GM21825 (cell line): Measurements from ENCODE around the gene MSS51.
"Not testable (repeated sequence)": the region's sequence is repeated elsewhere in the genome, so short reads cannot be mapped to it uniquely, and the experiment has no call there.

Experiments
- ATAC-seq: cut with Tn5 transposase; IDR thresholded peaks from one replicate; pipeline ENCODE4 v1.9.1; 2021; ENCODE audit warnings: mild to moderate bottlenecking, moderate library complexity; ENCODE audit not compliant: unreplicated experiment

Gene MSS51

DNA sequence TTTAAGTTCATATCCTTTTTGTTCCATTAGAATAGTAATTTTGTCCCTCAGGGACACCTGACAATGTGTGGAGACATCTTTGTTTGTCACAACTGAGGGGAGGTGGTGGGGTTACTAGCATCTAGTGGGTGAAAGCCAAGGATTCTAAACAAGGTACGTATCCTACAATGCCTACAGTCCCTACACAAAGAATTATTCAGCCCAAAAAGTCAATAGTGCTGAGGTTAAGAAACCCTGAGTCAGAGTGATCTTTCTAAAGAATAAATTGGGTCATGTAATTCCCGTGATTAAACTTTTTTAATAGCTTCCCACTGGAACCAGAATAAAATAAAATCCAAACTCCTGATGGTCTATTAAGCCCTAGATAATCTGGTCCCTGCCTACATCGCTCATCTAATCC is 16.8 kb downstream of the MSS51 start:
- no peak for ATAC-seq

DNA sequence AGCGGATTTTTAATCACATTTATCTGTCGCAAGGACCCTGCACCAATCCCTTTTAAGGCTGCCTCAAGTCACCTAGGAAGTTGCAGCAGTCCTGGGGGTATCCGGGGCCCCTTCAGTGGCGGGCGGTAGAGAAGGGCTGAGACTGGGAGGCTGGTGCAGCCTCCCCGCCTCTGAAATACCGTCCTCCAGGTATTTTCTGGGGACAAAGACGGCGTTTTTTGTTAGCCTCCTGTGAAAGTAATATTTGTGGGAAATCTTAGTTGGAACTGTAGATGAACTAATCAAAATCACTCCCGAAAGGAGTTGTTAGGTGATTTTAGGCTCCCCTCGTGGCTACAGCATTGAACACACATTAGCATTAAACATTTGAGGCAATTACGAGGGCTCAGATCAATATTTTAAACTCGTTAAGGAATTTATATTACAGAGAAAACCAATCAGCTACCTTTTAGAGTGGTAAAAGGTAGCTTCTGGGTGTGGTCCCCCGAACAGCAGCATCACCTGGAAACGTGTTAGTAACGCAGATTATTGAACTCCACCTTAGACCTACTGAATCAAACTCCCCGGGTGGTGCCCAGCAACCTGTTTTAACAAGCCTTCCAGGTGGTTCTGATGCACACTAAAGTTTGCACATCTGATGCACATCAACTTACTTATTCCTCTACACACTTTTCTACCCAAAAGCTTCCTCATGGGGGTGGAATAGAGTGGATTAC is 19.0 kb downstream of the MSS51 start:
- peak; percentile 1 for ATAC-seq

DNA sequence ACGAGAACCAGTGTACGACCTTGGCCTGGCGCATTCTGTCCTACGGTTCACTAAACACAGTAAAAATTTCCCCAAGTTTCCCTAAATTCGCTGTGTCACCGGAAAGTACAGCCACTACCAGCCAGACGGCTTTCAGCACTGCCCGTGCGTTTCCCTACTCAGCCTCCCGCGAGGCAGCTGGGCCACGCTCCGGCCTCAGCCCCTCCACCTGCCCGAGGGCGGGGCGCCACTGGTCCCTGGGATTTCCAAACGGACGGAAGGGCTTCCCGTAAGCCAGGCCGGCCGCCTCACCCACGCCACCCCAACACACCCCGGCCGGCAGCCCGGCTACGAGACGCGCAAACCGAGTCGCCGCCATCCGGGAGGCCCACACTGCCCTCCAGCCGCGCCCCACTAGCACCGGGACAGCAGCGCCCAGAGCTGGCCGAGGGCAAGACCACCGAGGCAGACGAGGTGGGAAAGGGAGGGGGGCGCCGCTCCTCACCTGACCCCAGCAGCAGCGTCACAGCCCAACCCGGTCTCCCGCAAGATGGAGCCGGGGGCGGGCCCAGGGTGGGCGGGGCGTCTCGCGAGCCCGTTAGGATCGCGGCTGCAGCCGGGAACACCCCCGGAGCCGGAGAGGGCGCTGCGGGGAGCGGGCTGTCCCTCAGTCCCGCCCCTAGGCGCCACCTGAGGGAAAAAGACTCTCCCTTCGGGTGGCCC is 19.7 kb downstream of the MSS51 start, which contains the start of gene ANXA7:
ANXA7 (minus strand) TSS at position 531 of the 702 bp plus-strand sequence. CDS start 13,202 bp downstream, outside the sequence.
- peak; percentile 94 for ATAC-seq

DNA sequence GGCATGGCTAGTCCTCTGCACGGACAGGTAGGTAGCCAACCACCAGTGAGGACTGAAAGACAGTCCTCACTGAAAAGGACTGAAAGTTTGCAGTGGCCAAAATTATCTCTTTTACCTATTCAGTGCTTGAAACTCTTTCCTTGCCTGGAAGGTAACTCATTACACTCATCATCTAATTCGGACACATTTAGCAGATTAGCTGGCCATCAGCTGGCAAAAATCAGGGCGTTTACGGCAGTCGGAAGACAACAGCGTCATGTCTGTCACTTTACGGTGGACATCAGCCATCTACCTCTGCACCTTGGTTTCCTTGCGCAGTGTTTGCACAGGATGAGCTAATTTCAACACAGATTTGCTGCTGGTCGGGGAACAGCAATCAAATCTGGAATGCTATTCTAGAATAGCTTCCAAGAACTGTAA is 20.2 kb downstream of the MSS51 start:
- ATAC-seq = peak; percentile 19

DNA sequence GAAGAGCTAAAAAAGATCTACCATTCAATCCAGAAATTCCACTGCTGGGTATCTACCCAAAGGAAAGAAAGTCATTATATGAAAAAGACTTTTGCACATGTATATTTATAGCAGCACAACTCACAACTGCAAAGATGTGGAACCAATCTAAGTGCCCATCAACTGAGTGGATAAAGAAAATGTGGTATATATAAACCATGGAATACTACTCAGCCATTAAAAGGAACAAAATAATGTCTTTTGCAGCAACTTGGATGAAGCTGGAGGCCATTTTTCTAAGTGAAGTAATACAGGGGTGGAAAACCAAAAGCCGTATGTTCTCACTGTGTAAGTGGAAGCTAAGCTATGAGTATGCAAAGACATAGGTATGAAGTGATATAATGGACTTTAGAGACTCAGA is 22.5 kb downstream of the MSS51 start:
- ATAC-seq = no peak

DNA sequence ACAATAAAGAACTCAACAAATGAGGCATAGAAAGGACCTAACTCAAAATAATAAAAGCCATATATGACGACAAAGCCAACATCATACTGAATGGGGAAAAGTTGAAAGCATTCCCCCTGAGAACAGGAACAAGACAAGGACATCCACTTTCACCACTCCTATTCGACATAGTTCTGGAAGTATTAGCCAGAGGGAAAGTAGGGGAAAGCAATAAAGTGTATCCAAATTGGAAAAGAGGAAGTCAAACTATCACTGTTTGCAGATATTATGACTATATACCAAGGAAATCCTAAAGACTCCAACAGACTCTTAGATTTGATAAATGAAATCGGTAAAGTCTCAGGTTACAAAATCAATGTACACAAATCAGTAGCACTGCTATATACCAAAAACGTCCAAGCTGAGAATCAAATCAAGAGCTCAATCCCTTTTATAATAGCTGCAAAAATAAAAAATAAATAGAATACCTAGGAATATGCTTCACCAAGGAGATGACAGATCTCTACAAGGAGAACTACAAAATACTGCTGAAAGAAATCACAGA is 24.3 kb downstream of the MSS51 start:
- no peak for ATAC-seq

DNA sequence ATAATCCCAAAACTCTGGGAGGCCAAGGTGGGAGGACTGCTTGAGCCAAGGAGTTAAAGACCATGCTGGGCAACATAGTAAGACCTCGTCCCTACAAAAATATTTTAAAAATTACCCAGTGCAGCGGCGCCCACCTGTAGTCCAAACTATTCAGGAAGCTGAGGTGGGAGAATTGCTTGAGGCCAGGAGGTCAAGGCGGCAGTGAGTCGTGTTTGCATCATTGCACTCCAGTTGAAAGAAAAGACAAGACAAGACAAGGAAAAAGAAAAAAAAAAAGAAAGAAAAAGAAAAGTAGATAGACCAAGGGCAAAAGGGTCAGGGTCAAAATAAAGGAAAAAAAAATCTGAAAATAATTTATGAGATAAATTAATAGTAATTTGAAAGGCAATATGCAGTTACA is 25.3 kb downstream of the MSS51 start:
- no peak for ATAC-seq

DNA sequence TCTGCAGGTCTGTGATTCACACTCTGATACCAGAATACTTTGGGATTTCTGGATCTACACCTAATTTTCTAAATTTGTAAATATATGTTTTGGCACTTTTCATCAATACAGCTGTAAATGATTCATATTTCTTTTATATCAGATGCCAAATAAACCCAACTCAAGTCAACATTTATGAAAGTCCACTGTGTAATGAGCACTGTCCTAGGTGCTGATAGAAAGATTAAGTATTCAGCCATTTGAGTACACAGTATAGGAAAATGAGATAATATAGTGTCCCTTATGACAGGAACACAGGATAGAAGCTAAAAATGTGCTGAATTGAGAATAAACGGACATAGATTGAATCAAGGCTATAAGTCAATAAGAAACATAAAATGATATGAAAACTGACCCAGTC is 25.9 kb downstream of the MSS51 start:
- ATAC-seq = no peak

DNA sequence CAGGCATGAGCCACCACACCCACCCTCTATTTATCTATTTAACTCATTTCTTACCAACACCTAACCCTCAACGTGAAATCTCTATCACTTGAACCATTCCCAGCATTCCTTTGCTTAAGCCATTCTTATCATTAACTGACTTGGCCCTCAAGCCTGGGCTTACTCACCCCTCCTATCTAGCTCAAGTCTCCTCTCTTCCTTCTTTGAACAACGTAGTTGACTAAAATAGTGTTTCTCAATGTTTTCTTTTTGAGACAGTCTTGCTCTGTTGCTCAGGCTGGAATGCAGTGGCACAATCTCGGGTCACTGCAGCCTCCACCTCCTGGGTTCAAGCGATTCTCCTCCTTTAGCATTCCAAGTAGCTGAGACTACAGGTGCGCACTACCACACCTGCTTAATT is 26.5 kb downstream of the MSS51 start:
- no peak for ATAC-seq

DNA sequence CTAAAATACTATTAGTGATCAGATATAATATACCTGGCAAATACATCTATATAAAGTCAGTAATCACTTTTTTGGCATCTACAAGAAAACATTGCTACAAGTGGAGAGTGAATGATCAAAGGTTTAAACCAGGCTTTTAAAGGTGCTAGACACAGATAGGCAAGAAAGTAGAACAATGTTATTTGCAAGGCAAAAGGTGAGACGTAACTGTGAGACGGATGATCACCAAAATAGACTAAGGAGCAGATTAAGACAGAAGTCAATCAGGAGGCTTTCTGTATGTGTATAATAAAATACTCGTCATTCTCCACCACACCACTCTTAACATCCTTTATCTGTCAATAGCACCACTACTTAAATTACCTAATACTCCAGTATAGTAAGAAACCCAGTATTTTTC is 27.8 kb downstream of the MSS51 start:
- no peak for ATAC-seq

DNA sequence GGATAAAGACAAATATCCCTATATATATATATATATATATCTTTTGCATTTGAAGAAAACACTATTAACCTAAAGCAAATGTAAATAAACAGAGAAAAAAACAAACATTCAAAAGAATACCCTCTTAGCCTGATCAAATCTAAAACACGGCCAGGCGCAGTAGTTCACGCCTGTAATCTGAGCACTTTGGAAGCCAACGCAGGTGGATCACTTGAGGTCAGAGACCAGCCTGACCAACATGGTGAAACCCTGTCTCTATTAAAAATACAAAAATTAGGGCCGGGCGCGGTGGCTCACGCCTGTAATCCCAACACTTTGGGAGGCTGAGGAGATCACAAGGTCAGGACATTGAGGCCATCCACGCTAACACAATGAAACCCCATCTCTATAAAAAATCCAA is 28.7 kb downstream of the MSS51 start:
- no peak for ATAC-seq

DNA sequence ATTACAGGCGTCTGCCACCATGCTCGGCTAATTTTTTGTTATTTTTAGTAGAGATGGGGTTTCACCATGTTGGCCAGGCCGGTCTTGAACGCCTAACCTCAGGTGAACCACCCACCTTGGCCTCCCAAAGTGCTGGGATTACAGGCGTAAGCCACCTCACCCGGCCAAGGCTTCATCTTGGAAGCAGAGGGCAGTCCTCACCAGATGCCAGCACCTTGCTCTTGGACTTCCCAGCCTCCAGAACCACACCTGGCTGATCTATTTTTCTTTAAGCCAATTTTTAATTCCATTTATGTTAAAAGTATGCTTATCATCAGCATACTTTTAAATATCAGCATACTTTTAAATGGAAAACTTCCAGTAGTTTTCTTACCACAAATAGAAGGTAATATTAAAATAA is 31.7 kb downstream of the MSS51 start:
- no peak for ATAC-seq

DNA sequence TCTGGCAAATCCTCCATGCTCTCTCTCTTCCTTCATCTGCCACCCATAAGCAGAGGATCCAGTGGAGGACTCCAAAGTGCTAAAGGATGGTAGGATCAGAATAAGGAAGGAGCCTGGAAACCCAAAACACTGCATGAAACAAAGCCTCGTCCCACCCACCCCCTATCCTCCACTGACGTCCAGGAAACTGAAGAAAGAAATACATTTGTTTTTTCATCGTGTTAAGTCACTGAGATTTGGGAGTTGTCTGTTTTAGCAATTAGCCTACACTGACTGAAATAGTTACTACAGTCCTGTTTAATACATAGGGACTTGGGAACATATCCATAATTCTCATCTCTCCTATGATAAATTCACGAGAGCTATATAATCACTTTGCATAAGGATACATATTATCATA is 34.3 kb downstream of the MSS51 start:
- no peak for ATAC-seq

DNA sequence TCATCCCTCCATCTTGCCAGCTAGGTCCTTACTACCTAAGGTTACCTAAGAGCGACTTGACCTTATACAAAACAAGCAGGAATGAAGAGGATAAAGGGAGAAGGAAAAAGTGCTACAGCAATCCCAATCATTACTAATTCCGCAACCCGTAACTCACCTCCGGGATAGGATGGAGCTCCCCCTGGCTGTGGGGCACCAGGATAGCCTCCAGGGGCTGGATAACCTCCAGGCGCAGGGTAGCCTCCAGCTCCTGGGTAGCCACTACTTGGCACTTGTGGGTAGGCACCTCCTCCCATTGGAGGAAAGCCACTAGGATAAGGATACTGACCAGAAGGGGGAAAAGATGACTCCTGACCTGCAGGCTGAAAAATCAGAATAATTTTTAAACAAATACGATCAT is 35.3 kb downstream of the MSS51 start:
- ATAC-seq = no peak

DNA sequence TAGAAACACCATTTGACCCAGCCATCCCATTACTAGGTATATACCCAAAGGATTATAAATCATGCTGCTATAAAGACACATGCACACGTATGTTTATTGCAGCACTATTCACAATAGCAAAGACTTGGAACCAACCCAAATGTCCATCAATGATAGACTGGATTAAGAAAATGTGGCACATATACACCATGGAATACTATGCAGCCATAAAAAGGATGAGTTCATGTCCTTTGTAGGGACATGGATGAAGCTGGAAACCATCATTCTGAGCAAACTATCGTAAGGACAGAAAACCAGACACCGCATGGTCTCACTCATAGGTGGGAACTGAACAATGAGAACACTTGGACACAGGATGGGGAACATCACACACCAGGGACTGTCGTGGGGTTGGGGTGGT is 39.0 kb downstream of the MSS51 start:
- ATAC-seq = not testable (repeated sequence)

DNA sequence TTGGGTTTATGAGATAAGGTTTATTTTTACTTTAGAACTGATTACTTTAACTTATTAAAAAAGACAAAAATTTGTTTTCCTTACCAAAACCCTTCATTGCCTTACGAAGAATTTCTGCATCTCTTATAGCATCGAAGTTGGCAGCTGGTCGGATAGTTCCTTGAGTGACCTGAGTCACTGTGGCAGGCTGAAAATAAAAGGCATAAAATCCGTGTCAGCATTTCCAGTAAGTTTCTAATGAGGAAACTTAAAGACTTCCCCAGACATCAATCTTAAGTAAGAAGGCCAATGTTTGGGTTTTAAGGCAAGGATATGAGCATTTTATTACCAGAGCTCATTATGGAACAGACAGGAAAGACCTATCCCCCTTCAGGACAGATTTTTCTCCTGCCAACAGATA is 45.1 kb downstream of the MSS51 start:
- no peak for ATAC-seq

DNA sequence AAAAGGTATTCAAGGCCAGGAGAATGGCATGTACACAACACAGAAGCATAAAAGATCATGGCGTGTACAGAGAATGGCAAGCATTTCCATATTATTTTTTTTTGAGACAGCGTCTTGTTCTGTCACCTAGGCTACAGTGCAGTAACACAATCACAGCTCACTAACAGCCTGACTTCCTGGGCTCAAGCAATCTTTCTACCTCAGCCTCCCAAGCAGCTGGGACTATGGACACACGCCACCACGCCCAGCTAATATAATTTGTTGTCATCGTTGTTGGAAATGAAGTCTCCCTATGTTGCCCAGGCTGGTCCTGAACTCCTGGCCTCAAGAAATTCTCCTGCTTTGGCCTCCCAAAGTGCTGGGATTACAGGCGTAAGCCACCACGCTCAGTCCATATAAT is 46.8 kb downstream of the MSS51 start:
- ATAC-seq = no peak

DNA sequence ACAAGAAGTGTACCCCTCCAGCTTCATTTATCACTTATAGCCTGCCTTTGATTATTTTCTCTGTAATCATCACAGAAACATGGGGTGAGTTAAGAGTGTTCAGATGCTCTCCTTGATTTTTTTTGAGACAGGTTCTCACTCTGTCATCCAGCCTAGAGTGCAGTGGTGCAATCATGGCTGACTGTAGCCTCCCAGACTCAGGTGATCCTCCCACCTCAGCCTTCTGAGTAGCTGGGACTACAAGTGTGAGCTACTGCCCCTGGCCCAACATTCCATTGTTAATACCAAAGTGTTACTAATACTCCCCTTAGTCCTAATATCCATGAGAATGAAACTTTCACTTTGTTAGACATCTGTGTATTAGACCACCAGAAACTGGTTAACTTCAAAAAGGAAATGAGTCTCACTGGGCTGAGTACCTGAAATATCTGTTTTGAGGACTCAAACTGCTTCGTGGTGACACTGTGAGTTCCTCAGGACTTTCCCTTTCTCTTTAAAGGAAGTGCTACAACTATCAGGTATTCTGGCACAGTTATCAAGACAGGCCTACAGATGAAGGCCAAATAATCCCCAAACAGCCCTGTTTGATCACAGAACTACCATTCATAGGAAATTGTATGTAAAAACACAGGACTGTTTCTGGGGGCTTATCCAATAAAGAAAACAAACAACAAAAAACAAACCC is 54.2 kb downstream of the MSS51 start:
- no peak for ATAC-seq

DNA sequence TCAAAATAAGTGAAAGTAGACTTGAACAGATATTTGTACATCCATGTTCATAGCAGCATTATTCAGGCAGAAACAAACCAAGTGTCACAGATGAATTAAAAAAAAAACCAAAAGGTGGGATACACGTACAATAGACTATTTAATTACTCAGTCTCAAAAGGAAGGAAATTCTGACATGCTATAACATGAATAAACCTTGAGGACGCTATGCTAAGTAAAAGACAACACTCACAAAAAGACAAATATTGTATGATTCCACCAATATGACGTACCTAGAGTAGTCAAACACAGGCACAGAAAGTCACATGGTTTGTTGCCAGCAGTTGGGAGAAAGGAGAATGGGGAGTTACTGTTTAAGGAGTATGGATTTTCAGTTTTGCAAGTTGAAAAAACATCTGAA is 56.7 kb downstream of the MSS51 start:
- no peak for ATAC-seq
